Loucy (cell line): Measurements from ENCODE around the gene A2M.

Experiments
- H2AFZ ChIP-seq: fragments of 200-600 bp; sonication (generic); 2 replicates; pipeline ENCODE4 v1.6.0; 2016; ENCODE audit warnings: antibody characterized with exemption, mild to moderate bottlenecking, low read length, moderate library complexity
- H3F3A ChIP-seq: fragments of 200-600 bp; 2 replicates; pipeline ENCODE4 v1.6.0; 2016; ENCODE audit warnings: antibody characterized with exemption, low read depth, mild to moderate bottlenecking
- H3K27me3 ChIP-seq: fragments of 200-600 bp; sonication (generic); 2 replicates; pipeline ENCODE4 v1.6.1; 2014; ENCODE audit warnings: low read length, mild to moderate bottlenecking; ENCODE audit not compliant: insufficient read depth, poor library complexity, severe bottlenecking
- H3K36me3 ChIP-seq: fragments of 200-600 bp; sonication (generic); 2 replicates; pipeline ENCODE4 v1.6.1; 2016; ENCODE audit warnings: low read length; ENCODE audit not compliant: insufficient read depth
- H3K4me1 ChIP-seq: fragments of 200-600 bp; sonication (generic); 2 replicates; pipeline ENCODE4 v1.5.1; 2014; ENCODE audit warnings: low read length, mild to moderate bottlenecking; ENCODE audit not compliant: insufficient read depth, poor library complexity, severe bottlenecking
- H3K4me2 ChIP-seq: fragments of 200-600 bp; sonication (generic); 2 replicates; pipeline ENCODE4 v1.6.0; 2014; ENCODE audit warnings: antibody characterized with exemption, low read length, low read depth, mild to moderate bottlenecking; ENCODE audit not compliant: poor library complexity, severe bottlenecking
- H3K4me3 ChIP-seq: fragments of 200-600 bp; sonication (generic); 2 replicates; pipeline ENCODE4 v1.5.1; 2014; ENCODE audit warnings: low read length, mild to moderate bottlenecking, mixed read lengths; ENCODE audit not compliant: poor library complexity, severe bottlenecking
- H3K79me2 ChIP-seq: fragments of 200-600 bp; sonication (generic); 2 replicates; pipeline ENCODE4 v1.6.1; 2014; ENCODE audit warnings: low read length; ENCODE audit not compliant: insufficient read depth
- H3K9ac ChIP-seq: fragments of 200-600 bp; sonication (generic); 2 replicates; pipeline ENCODE4 v1.6.0; 2014; ENCODE audit warnings: mild to moderate bottlenecking, low read depth, low read length, moderate library complexity; ENCODE audit not compliant: poor library complexity, severe bottlenecking
- H3K9me2 ChIP-seq: fragments of 200-600 bp; sonication (generic); replicated peaks from 2 replicates; pipeline ENCODE4 v1.6.1; 2016; ENCODE audit warnings: low read depth, low read length, mixed read lengths
- H3K9me3 ChIP-seq: fragments of 200-600 bp; sonication (generic); 2 replicates; pipeline ENCODE4 v1.6.1; 2014; ENCODE audit warnings: mild to moderate bottlenecking, antibody characterized with exemption, low read length, low read depth; ENCODE audit not compliant: insufficient read depth
- H4K20me1 ChIP-seq: fragments of 200-600 bp; sonication (generic); 2 replicates; pipeline ENCODE4 v1.6.0; 2014; ENCODE audit warnings: antibody characterized with exemption, low read length, mild to moderate bottlenecking; ENCODE audit not compliant: insufficient read depth, poor library complexity, severe bottlenecking
- EZH2phosphoT487 ChIP-seq: fragments of 200-600 bp; IDR thresholded peaks from 2 replicates; pipeline ENCODE4 v1.6.1; 2018; ENCODE audit warnings: antibody characterized with exemption, mild to moderate bottlenecking, moderate library complexity, borderline replicate concordance
- TF ChIP-seq, protein P1 (sequence below): fragments of 200-600 bp; sonication (generic); conservative IDR thresholded peaks from 2 replicates; pipeline ENCODE4 v1.5.1; 2014; ENCODE audit warnings: mild to moderate bottlenecking, antibody characterized with exemption, low read length

The A2M gene

DNA sequence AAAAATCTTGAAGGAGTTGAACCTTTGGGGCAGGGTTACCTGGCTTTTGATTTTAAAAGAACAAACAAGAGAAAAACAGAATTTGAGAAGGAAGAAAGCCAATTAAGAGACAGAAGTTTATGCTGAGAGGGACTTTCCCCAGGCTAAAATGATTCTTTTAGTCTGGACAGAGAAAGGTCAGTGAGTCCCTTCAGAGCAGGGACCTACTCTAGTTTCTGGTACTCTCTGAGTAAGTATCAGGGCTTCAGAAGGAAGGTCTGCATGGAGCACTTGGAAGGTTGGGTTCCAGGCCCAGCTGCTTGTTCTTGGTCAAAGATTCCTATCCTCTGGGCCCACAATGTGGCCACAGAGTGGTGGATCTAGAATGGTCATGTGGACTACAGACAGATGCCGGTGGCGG is 66.8 kb downstream of the A2M start:
- H4K20me1 ChIP-seq, result no peaks in the 10 kb centered on the region
- no peaks in the 10 kb centered on the region for H3K36me3 ChIP-seq
- no peak overlapping the region for H3K4me2 ChIP-seq
- H3K27me3 ChIP-seq, result no peaks in the 10 kb centered on the region
- H3K4me3 ChIP-seq, result no peak overlapping the region
- peak overlapping the region; percentile 64; the same call in 1 of the 2 replicates for H2AFZ ChIP-seq
- H3K9ac ChIP-seq, result no peak overlapping the region
- no peaks in the 10 kb centered on the region for H3K9me2 ChIP-seq
- peaks cover 3% of the 10 kb centered on the region for H3K4me1 ChIP-seq
- H3F3A ChIP-seq, result no peaks in the 10 kb centered on the region
- TF ChIP-seq, protein P1, sequence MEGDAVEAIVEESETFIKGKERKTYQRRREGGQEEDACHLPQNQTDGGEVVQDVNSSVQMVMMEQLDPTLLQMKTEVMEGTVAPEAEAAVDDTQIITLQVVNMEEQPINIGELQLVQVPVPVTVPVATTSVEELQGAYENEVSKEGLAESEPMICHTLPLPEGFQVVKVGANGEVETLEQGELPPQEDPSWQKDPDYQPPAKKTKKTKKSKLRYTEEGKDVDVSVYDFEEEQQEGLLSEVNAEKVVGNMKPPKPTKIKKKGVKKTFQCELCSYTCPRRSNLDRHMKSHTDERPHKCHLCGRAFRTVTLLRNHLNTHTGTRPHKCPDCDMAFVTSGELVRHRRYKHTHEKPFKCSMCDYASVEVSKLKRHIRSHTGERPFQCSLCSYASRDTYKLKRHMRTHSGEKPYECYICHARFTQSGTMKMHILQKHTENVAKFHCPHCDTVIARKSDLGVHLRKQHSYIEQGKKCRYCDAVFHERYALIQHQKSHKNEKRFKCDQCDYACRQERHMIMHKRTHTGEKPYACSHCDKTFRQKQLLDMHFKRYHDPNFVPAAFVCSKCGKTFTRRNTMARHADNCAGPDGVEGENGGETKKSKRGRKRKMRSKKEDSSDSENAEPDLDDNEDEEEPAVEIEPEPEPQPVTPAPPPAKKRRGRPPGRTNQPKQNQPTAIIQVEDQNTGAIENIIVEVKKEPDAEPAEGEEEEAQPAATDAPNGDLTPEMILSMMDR, result no peak
- TF ChIP-seq EZH2phosphoT487, result no peak
- no peaks in the 10 kb centered on the region for H3K9me3 ChIP-seq
- H3K79me2 ChIP-seq, result no peaks in the 10 kb centered on the region

DNA sequence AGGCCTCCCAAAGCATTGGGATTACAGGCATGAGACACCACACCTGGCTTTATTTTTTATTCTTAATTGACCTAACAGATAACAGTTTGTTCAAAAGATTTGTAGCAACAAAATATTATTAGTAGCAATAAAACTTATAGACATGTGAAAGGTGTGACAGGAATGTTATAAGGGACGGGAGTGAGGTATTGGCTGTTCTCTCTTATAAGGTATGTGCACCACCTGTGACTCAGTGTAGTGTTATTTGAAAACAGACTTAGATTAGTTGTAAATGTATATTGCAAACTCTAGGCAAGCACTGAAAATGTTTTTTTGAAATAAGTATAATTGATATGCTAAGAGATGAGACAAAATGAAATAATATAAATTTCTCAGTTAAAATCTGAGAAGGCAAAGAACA is 68.6 kb downstream of the A2M start:
- Histone ChIP-seq H3K9me2 (no peaks in the 10 kb centered on the region), H3F3A (no peaks in the 10 kb centered on the region)

DNA sequence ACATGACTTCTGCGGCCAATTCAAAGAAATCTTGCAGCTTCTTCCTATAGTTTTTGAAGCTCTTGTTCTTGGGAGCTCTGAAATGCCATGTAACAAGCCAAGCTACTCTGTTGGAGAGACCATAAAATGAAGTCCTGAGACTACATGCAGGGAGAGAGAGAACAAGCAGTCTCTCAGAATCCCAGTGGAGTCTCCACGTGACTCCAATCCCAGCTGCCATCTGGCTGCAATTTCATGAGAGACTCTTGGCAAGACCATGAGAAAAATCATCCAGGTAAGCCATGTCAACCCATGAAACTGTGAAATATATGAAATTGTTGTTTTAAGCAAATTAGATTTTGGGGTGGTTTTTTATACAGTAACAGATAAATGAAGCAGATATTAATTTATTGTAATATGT is 72.0 kb downstream of the A2M start:
- no peak for TF ChIP-seq EZH2phosphoT487
- TF ChIP-seq, protein P1, result no peak
- Histone ChIP-seq H3K4me2 (no peak overlapping the region), H3K4me1 (peaks cover 3% of the 10 kb centered on the region), H3K36me3 (no peaks in the 10 kb centered on the region), H3K9me3 (no peaks in the 10 kb centered on the region), H3K27me3 (no peaks in the 10 kb centered on the region), H3K4me3 (no peak overlapping the region), H3K9ac (no peak overlapping the region), H3K9me2 (no peaks in the 10 kb centered on the region), H2AFZ (no peak overlapping the region), H4K20me1 (no peaks in the 10 kb centered on the region), H3K79me2 (no peaks in the 10 kb centered on the region), H3F3A (no peaks in the 10 kb centered on the region)

More for the DNA sequence above, 68.6 kb downstream of the A2M start:
- TF ChIP-seq, protein P1, result no peak
- TF ChIP-seq EZH2phosphoT487, result no peak
- Histone ChIP-seq H3K9ac (no peak overlapping the region), H2AFZ (no peak overlapping the region), H3K9me3 (no peaks in the 10 kb centered on the region), H3K4me3 (no peak overlapping the region), H3K79me2 (no peaks in the 10 kb centered on the region), H3K4me1 (peaks cover 3% of the 10 kb centered on the region), H3K36me3 (no peaks in the 10 kb centered on the region), H4K20me1 (no peaks in the 10 kb centered on the region), H3K27me3 (no peaks in the 10 kb centered on the region), H3K4me2 (no peak overlapping the region)
